K562 (cell line): Measurements from ENCODE around the gene MADCAM1. TPM values are rescaled to one million over a fixed set of nuclear protein-coding genes. Genes with fewer than 3 reads are reported as not detected.

Source experiments
- ATAC-seq: fragments of 200-7000 bp; cut with Tn5 transposase; 3 replicates; pipeline ENCODE4 v1.9.1; 2020; ENCODE audit warnings: moderate library complexity
- BruUV-seq: library from RNA; stranded (reverse); fragments of 400-500 nt; replicated peaks from 2 replicates; lab custom pipeline; 2021; lab: Mats Ljungman, UMichigan
- CTCF ChIA-PET: fragments of 300-600 bp; formaldehyde crosslinking; extraction: SDS; loops from one replicate; lab custom pipeline; 2021; ENCODE audit warnings: low intra/inter-chr PET ratio; lab: Yijun Ruan, JAX
- POLR2A ChIA-PET: fragments of 300-600, 350-650 bp; sonication (Branson Sonifier 250); formaldehyde crosslinking; extraction: SDS; loops from one replicate; lab custom pipeline; 2021; ENCODE audit warnings: antibody characterized with exemption, inconsistent platforms; lab: Yijun Ruan, JAX
- DNase-seq, 4 experiments: peaks; one replicate each; pipeline versions ENCODE4 v3.0.0 to v3.0.0-alpha.2; 2011 to 2018; ENCODE audit warnings: low spot score in 3 of 4, mixed read lengths in 3 of 4; ENCODE audit errors: extremely low read depth in 1 of 4
- FAIRE-seq: peaks from 2 replicates; lab custom pipeline; 2011; peaks lifted over from hg19 to GRCh38; lab: Jason Lieb, UNC
- H2AFZ ChIP-seq: 2 replicates; pipeline ENCODE4 v1.6.0; 2011; ENCODE audit warnings: low read depth, low read length, control low read depth, inconsistent platforms
- H3K27ac ChIP-seq: fragments of 200-600 bp; 3 replicates; pipeline ENCODE4 v1.8.0; 2011; ENCODE audit warnings: low read depth, mild to moderate bottlenecking, control low read depth, inconsistent platforms, low read length, moderate library complexity, mixed read lengths; ENCODE audit errors: extremely low read depth
- H3K27me3 ChIP-seq, 2 experiments: fragments of 300-600 bp in 1 of 2; 2 replicates in 1 of 2; 3 replicates in 1 of 2; pipeline versions ENCODE4 v1.6.0 to v1.8.0; 2011; ENCODE audit warnings: inconsistent platforms in 2 of 2, low read length in 2 of 2, mild to moderate bottlenecking in 1 of 2, mixed read lengths in 1 of 2, moderate library complexity in 1 of 2; ENCODE audit not compliant: control insufficient read depth in 2 of 2, insufficient read depth in 2 of 2
- H3K36me3 ChIP-seq: fragments of 300-600 bp; 3 replicates; pipeline ENCODE4 v1.8.0; 2011; ENCODE audit warnings: mild to moderate bottlenecking, low read length, inconsistent platforms; ENCODE audit not compliant: control insufficient read depth, insufficient read depth
- H3K4me1 ChIP-seq, 2 experiments: fragments of 200-600 bp in 1 of 2; replicated peaks in 1 of 2; 2 replicates in 1 of 2; 3 replicates in 1 of 2; pipeline versions ENCODE4 v1.5.1 to v1.8.0; 2011; ENCODE audit warnings: inconsistent platforms in 2 of 2, low read length in 2 of 2, mild to moderate bottlenecking in 1 of 2, mixed read lengths in 1 of 2, moderate library complexity in 1 of 2; ENCODE audit not compliant: control insufficient read depth in 2 of 2, insufficient read depth in 2 of 2
- H3K4me2 ChIP-seq: 2 replicates; pipeline ENCODE4 v1.6.1; 2011; ENCODE audit warnings: low read length, control low read depth, inconsistent platforms, mixed read lengths; ENCODE audit not compliant: insufficient read depth
- H3K4me3 ChIP-seq: fragments of 200-600 bp; sonication (generic), shearing (Covaris generic); 2 replicates; pipeline ENCODE4 v1.5.1; 2016; ENCODE audit warnings: control low read depth, inconsistent platforms
- H3K79me2 ChIP-seq: fragments of 200-600 bp; 3 replicates; pipeline ENCODE4 v1.8.0; 2011; ENCODE audit warnings: low read length, inconsistent platforms; ENCODE audit not compliant: control insufficient read depth, insufficient read depth
- H3K9ac ChIP-seq, 2 experiments: 2 replicates each; pipeline versions ENCODE4 v1.6.0 to v1.6.1; 2011; ENCODE audit warnings: low read depth in 2 of 2, low read length in 2 of 2, control low read depth in 1 of 2, inconsistent platforms in 1 of 2, mild to moderate bottlenecking in 1 of 2, mixed read lengths in 1 of 2; ENCODE audit not compliant: insufficient read depth in 1 of 2
- H3K9me1 ChIP-seq: one replicate; pipeline ENCODE4 v1.6.0; 2011; ENCODE audit warnings: inconsistent platforms, mild to moderate bottlenecking, low read length, moderate library complexity; ENCODE audit not compliant: control insufficient read depth, insufficient read depth
- H3K9me3 ChIP-seq: replicated peaks from 2 replicates; pipeline ENCODE4 v1.5.1; 2011; ENCODE audit warnings: low read depth, low read length, inconsistent platforms; ENCODE audit not compliant: control insufficient read depth, insufficient read depth
- H4K20me1 ChIP-seq: replicated peaks from 2 replicates; pipeline ENCODE4 v1.6.1; 2011; ENCODE audit warnings: low read length, inconsistent platforms, mixed read lengths; ENCODE audit not compliant: control insufficient read depth, insufficient read depth
- EGR1 ChIP-seq: fragments of 450-650 bp; conservative IDR thresholded peaks from 2 replicates; pipeline ENCODE4 v1.6.1; 2017; ENCODE audit warnings: mild to moderate bottlenecking
- ERF ChIP-seq: fragments of 450-650 bp; formaldehyde crosslinking; IDR thresholded peaks from 2 replicates; pipeline ENCODE4 v1.4.0; 2020; ENCODE audit warnings: mild to moderate bottlenecking, mixed read lengths
- FIP1L1 ChIP-seq: fragments of 200-400 bp; formaldehyde crosslinking; IDR thresholded peaks from 2 replicates; pipeline ENCODE4 v1.6.1; 2018; ENCODE audit warnings: mild to moderate bottlenecking, low read depth, low read length; ENCODE audit not compliant: poor library complexity, severe bottlenecking
- FOXM1 ChIP-seq, 2 experiments: fragments of 450-650 bp in 1 of 2; sonication (generic) in 1 of 2; formaldehyde crosslinking in 1 of 2; IDR thresholded peaks; 2 replicates each; pipeline versions ENCODE4 v1.6.1 to v1.9.0; 2017 to 2022; ENCODE audit warnings: low read depth in 2 of 2, mild to moderate bottlenecking in 2 of 2, missing genetic modification reagents in 1 of 2, moderate library complexity in 1 of 2
- NFIX ChIP-seq: fragments of 250-450 bp; sonication (Bioruptor Pico); IDR thresholded peaks from 2 replicates; pipeline ENCODE4 v1.4.0; 2020; ENCODE audit warnings: low read depth, mild to moderate bottlenecking, moderate library complexity
- POLR2G ChIP-seq: fragments of 200-400 bp; formaldehyde crosslinking; IDR thresholded peaks from 2 replicates; pipeline ENCODE4 v1.6.1; 2017; ENCODE audit warnings: low read depth, mild to moderate bottlenecking, antibody characterized with exemption, low read length, moderate library complexity
- RBFOX2 ChIP-seq: fragments of 200-400 bp; formaldehyde crosslinking; IDR thresholded peaks from 2 replicates; pipeline ENCODE4 v1.6.1; 2017; ENCODE audit warnings: low read depth, mild to moderate bottlenecking, low read length, moderate library complexity
- SAFB ChIP-seq: fragments of 200-400 bp; formaldehyde crosslinking; IDR thresholded peaks from 2 replicates; pipeline ENCODE4 v1.6.1; 2017; ENCODE audit warnings: low read depth, low read length, borderline replicate concordance
- ZNF347 ChIP-seq: fragments of 450-650 bp; formaldehyde crosslinking; IDR thresholded peaks from 2 replicates; pipeline ENCODE4 v1.4.0; 2020; ENCODE audit warnings: low read depth, mild to moderate bottlenecking, moderate library complexity
- WGBS: fragments of 100-300 bp; shearing (Covaris generic); methylation state at CpG from one replicate; pipeline ENCODE4 v1.1.6; 2016; ENCODE audit warnings: low coverage, mixed read lengths; ENCODE audit not compliant: insufficient coverage; ENCODE audit errors: missing lambda C conversion rate; 5-methylcytosine and 5-hydroxymethylcytosine counted together
- in situ Hi-C: fragments of 300-500 bp; cut with MboI; formaldehyde crosslinking; loops from 4 replicates; pipeline ENCODE4 v1.15.0; 2018; ENCODE audit warnings: inconsistent platforms, mixed read lengths
- intact Hi-C: fragments of 100-400 bp; cut with micrococcal nuclease; formaldehyde crosslinking; loops from 2 replicates; pipeline ENCODE4 v1.14.2; 2022
- polyA plus RNA-seq, 8 experiments: library from polyadenylated mRNA; depleted of rRNA in 4 of 8; stranded (reverse) in 5 of 8; unstranded in 3 of 8; fragments of >200 nt; fragmentation: Nextera tagmentation in 2 of 8; fragmentation: Illumina TruSeq in 1 of 8; extraction: Ambion mirVana in 2 of 8; extraction: Trizol in 1 of 8; gene quantifications; 2 replicates each; pipeline versions ENCODE4 v1.2.1 to v1.2.3, GENCODE V29; 2011 to 2014; ENCODE audit warnings: inconsistent platforms in 1 of 8, missing spikeins in 1 of 8
- total RNA-seq, 7 experiments: library from RNA; depleted of rRNA in 6 of 7; stranded (reverse); fragments of >200 nt in 6 of 7; fragmentation: Illumina TruSeq in 2 of 7; extraction: Trizol in 2 of 7; gene quantifications; 2 replicates each; pipeline versions ENCODE4 v1.2.1 to v1.2.3, GENCODE V29; 2011 to 2021; ENCODE audit warnings: low replicate concordance in 1 of 7
- TF ChIP-seq, protein P1 (sequence below): sonication (generic); formaldehyde crosslinking; IDR thresholded peaks from 2 replicates; pipeline ENCODE4 v1.8.1; 2023; ENCODE audit warnings: mild to moderate bottlenecking, missing genetic modification reagents
- TF ChIP-seq, protein P2 (sequence below), 3 experiments: IDR thresholded peaks in 2 of 3; conservative IDR thresholded peaks in 1 of 3; 2 replicates each; pipeline ENCODE4 v1.5.1; 2011 to 2012; ENCODE audit warnings: low read length in 3 of 3, mild to moderate bottlenecking in 3 of 3, control low read depth in 2 of 3, improper control_type of control experiment in 1 of 3, inconsistent platforms in 1 of 3, low read depth in 1 of 3, mixed read lengths in 1 of 3, moderate library complexity in 1 of 3; ENCODE audit not compliant: insufficient read depth in 2 of 3

MADCAM1 gene
- total and polyA plus RNA-seq, 9 of the 15 experiments (the other 6 are each of a cell fraction or from before 2014, with no cell fraction given): 0.09 to 0.36 (median 0.09) TPM; not detected in 6

- no peaks in the 10 kb centered on the region for H3K9me3 ChIP-seq
- POLR2A ChIA-PET: no interaction called here
- in situ Hi-C loops: no loop called here
- TF ChIP-seq NFIX (CRISPR knock-in tag) (no peak), RBFOX2 (peak; percentile 52; the same call in 1 of the 2 replicates), FIP1L1 (no peak), ERF (CRISPR knock-in tag) (no peak), EGR1 (no peak), FOXM1 (IDR thresholded peaks at IDR 0.05; ENCODE audit: low read depth) (no peak), FOXM1 (CRISPR knock-in tag; IDR thresholded peaks at IDR 0.05; ENCODE audit: low read depth) (no peak), ZNF347 (no peak), SAFB (no peak), POLR2G (peak; percentile 45; the same call in 1 of the 2 replicates)
- TF ChIP-seq, protein P1, sequence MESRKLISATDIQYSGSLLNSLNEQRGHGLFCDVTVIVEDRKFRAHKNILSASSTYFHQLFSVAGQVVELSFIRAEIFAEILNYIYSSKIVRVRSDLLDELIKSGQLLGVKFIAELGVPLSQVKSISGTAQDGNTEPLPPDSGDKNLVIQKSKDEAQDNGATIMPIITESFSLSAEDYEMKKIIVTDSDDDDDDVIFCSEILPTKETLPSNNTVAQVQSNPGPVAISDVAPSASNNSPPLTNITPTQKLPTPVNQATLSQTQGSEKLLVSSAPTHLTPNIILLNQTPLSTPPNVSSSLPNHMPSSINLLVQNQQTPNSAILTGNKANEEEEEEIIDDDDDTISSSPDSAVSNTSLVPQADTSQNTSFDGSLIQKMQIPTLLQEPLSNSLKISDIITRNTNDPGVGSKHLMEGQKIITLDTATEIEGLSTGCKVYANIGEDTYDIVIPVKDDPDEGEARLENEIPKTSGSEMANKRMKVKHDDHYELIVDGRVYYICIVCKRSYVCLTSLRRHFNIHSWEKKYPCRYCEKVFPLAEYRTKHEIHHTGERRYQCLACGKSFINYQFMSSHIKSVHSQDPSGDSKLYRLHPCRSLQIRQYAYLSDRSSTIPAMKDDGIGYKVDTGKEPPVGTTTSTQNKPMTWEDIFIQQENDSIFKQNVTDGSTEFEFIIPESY: 0 out of 2 replicates have a peak, but pooled peaks have one; percentile 26
- TF ChIP-seq, protein P2, sequence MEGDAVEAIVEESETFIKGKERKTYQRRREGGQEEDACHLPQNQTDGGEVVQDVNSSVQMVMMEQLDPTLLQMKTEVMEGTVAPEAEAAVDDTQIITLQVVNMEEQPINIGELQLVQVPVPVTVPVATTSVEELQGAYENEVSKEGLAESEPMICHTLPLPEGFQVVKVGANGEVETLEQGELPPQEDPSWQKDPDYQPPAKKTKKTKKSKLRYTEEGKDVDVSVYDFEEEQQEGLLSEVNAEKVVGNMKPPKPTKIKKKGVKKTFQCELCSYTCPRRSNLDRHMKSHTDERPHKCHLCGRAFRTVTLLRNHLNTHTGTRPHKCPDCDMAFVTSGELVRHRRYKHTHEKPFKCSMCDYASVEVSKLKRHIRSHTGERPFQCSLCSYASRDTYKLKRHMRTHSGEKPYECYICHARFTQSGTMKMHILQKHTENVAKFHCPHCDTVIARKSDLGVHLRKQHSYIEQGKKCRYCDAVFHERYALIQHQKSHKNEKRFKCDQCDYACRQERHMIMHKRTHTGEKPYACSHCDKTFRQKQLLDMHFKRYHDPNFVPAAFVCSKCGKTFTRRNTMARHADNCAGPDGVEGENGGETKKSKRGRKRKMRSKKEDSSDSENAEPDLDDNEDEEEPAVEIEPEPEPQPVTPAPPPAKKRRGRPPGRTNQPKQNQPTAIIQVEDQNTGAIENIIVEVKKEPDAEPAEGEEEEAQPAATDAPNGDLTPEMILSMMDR (IDR thresholded peaks at IDR 0.05 in 2 of 3, conservative IDR thresholded peaks at IDR 0.05 in 1 of 3; ENCODE audit: insufficient read depth in 2 of 3, low read depth in 1 of 3, low read length in 3 of 3): no peak
Observed at GRCh38 chr19:539429-540030, 43.2 kb downstream of the MADCAM1 start.

More at GRCh38 chr19:539429-540030, 43.2 kb downstream of the MADCAM1 start:
- BruUV-seq: no TSS peak
- no peaks in the 10 kb centered on the region for H3K9me1 ChIP-seq
- CTCF ChIA-PET: no interaction called here
- peaks cover 69% of the 10 kb centered on the region; the same call in 2 of the 3 replicates for H3K36me3 ChIP-seq
- H4K20me1 ChIP-seq: no peaks in the 10 kb centered on the region; the same call in none of the 2 replicates
- FAIRE-seq (no peak), DNase-seq (peak in 1 of 4 experiments; percentile 9), ATAC-seq (no peak)
- intact Hi-C loops: loop anchor here (10.0 kb wide), 1 partner anchor 45 kb away; the partner anchor contains the start of gene HCN2
- H3K27me3 ChIP-seq: no peaks in the 10 kb centered on the region
- H3K4me2 ChIP-seq: no peak overlapping the region
- H3K4me3 ChIP-seq: no peak overlapping the region
- H3K9ac ChIP-seq: no peak overlapping the region
- 94% methylated on average over 26 of the region's 30 CpGs for WGBS
- H2AFZ ChIP-seq: no peak overlapping the region
- no peak overlapping the region for H3K27ac ChIP-seq
- peaks cover 21% of the 10 kb centered on the region for H3K79me2 ChIP-seq
- H3K4me1 ChIP-seq: peaks cover 8 to 68% of the 10 kb centered on the region in 2 experiments
